Tibial nerve (tissue), 4 donors: Measurements from ENCODE around the gene GCSAM.

Experiments
- CTCF ChIP-seq, 5 experiments: fragments of 200-600 bp in 3 of 5; fragments of 450-650 bp in 2 of 5; sonication (generic) in 3 of 5; IDR thresholded peaks; one replicate each; pipeline ENCODE4 v1.5.1; 2016 to 2019; ENCODE audit warnings: antibody characterized with exemption in 5 of 5, mild to moderate bottlenecking in 3 of 5, moderate library complexity in 2 of 5
- EP300 ChIP-seq, 2 donors: sonication (generic); formaldehyde crosslinking; IDR thresholded peaks; one replicate each; pipeline ENCODE4 v1.6.1; 2017; ENCODE audit warnings: antibody characterized with exemption in 2 of 2, mild to moderate bottlenecking in 1 of 2
- POLR2A ChIP-seq, 2 donors: fragments of 450-650 bp; IDR thresholded peaks; one replicate each; pipeline ENCODE4 v1.6.1; 2017; ENCODE audit warnings: antibody characterized with exemption in 2 of 2, mild to moderate bottlenecking in 2 of 2, moderate library complexity in 2 of 2

DNA sequence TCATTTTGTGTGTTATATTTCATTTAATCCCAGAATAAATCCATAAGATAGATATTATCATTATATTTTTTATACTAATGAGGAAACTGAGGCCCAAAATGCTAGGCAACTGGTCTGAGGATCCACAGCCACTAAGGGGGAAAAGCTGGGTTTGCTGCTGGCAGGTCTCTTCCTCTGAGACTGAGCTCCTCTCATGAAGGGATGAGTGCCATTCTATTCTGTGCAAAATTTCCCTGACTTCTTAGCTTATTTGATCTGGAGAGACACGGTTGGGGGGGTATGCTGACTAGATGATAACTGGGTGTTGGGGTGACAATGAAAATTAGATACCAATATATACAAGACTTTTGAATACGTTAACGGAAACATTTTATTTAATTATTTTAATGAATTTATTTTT lies 1.9 kb downstream of the GCSAM start:
- TF ChIP-seq CTCF (IDR thresholded peaks at IDR 0.05) (no peak), EP300 (IDR thresholded peaks at IDR 0.05) (no peak), POLR2A (IDR thresholded peaks at IDR 0.05) (no peak)
